GM18499 (cell line): ENCODE data around the gene KRTAP4-6.
"Not testable (repeated sequence)": the region's sequence is repeated elsewhere in the genome, so short reads cannot be mapped to it uniquely, and the experiment has no call there.

ENCODE experiments used
- ATAC-seq: cut with Tn5 transposase; IDR thresholded peaks from one replicate; pipeline ENCODE4 v1.9.1; 2021; ENCODE audit warnings: moderate number of reproducible peaks; ENCODE audit not compliant: insufficient read depth, unreplicated experiment

Gene KRTAP4-6

DNA sequence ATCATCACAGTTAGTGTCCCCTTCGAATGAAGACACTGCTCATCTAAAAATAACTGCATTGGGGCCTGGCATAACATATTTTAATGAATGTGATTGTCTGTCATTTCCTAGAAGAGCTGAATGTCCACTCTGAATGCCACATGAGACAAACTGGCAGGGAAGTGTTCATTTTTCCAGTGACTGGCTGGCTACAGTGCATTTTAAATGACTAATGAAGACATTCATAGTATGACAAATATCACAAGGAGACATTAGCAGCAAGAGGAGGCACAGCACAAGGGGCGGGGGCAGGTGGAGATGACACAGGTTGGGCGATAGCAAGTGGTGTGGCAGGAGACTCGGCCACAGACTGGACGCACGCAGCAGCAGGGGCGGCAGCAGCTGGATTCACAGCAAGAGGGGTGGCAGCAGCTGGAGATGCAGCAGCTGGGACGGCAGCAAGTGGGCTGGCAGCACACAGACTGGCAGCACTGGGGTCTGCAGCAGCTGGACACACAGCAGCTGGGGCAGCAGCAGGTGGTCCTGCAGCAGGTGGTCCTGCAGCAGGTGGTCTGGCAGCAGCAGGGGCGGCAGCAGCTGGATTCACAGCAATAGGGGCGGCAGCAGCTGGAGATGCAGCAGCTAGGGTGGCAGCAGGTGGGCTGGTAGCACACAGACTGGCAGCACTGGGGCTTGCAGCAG, 8.8 kb upstream of the KRTAP4-6 start:
- not testable (repeated sequence) for ATAC-seq

- ATAC-seq = no peak
These were observed 7.3 kb upstream of the KRTAP4-6 start for GRCh38 chr17:41147531-41148204.

- ATAC-seq = no peak
These were observed 4.9 kb upstream of the KRTAP4-6 start for GRCh38 chr17:41145261-41145660.

DNA sequence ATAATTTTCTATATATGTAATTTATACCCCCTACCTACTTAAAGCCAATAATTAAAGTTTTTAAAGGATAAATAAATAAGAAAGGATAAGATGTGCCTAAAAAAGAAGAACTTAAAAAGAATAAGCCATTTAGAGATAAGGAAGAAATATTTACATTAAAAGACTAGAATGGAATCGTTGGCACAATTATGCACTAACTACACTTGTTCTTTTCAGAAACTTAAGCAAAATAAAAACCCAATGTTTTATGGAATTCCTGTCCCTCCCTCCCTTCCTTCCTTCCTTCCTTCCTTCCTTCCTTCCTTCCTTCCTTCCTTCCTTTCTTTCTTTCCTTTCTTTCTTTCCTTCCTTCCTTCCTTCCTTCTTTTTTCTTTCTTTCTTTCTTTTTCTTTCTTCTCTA, 4.5 kb upstream of the KRTAP4-6 start:
- ATAC-seq = no peak

GRCh38 chr17:41141361-41141760, 1.0 kb upstream of the KRTAP4-6 start:
- no peak for ATAC-seq

GRCh38 chr17:41139865-41140264, 479 bp downstream of the KRTAP4-6 start:
- ATAC-seq = not testable (repeated sequence)

DNA sequence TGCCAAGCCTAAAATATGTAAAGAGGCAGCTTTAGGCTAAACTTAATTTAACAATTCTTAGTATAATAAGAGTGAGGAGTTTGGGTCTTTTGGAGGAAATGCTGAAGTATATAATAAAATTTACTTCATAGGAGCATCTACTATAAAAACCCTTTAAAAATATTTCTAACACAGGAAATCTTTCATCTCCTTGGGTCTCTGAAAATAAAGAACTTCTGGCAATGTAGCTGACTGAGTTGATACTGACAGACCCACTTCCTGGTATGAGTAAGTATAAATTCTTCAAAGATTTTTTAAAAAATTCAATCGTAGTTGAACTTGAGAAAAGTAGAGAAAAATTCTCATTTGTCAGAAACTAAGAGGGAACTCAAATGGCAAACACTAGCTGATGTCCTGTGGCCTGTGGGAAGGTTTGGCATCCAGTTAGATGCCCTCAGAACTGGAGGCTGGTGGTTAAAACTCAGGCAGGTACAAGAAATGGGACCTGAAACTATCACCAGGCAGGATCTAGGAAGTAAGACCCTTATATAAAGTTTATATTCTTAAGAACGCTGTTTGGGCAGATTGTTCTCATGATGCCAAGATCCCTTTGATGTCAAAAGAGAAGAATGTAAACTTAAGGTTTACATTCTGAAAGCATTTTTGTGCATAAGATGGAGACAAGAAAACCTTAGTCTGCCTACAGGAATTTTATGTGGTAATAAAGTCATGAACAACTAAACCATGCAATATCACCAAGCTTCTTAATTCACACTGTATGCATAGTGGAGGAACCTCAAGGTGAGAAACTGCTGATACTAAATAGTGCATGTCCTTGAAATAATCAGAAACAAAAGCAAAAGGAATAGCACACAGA, 6.2 kb downstream of the KRTAP4-6 start:
- no peak for ATAC-seq

DNA sequence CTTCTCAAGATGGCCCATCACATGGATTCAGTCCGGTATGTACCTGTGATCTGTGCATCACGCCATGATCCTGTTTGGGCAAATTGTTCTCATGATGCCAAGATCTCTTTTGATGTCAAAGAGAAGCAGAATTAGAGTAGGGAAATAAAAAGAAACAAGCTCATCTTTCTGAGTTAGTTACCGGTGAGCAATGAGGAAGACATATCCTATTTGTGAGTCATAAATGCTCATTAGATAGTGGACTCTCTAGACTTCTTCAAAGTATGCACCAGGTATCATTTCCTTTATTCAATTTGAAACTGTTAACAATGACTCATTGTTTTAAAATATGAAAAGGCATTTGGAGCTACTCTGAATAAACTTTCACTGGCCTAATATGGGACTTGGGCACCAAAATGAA, 8.4 kb downstream of the KRTAP4-6 start:
- no peak for ATAC-seq

GRCh38 chr17:41127371-41127770, 13.0 kb downstream of the KRTAP4-6 start:
- no peak for ATAC-seq

GRCh38 chr17:41126412-41126811, 13.9 kb downstream of the KRTAP4-6 start:
- ATAC-seq = no peak

- no peak for ATAC-seq
These were observed 15.3 kb downstream of the KRTAP4-6 start for GRCh38 chr17:41125064-41125463.

- ATAC-seq = not testable (repeated sequence)
These were observed 16.4 kb downstream of the KRTAP4-6 start, which contains the start of gene KRTAP4-12 for GRCh38 chr17:41123991-41124371. KRTAP4-12 (minus strand) TSS chr17:41124182; CDS start chr17:41124122, 60 bp downstream.

- ATAC-seq = not testable (repeated sequence)
These were observed 16.9 kb downstream of the KRTAP4-6 start for GRCh38 chr17:41123292-41123990.

GRCh38 chr17:41121742-41122141, 18.6 kb downstream of the KRTAP4-6 start:
- ATAC-seq = no peak

DNA sequence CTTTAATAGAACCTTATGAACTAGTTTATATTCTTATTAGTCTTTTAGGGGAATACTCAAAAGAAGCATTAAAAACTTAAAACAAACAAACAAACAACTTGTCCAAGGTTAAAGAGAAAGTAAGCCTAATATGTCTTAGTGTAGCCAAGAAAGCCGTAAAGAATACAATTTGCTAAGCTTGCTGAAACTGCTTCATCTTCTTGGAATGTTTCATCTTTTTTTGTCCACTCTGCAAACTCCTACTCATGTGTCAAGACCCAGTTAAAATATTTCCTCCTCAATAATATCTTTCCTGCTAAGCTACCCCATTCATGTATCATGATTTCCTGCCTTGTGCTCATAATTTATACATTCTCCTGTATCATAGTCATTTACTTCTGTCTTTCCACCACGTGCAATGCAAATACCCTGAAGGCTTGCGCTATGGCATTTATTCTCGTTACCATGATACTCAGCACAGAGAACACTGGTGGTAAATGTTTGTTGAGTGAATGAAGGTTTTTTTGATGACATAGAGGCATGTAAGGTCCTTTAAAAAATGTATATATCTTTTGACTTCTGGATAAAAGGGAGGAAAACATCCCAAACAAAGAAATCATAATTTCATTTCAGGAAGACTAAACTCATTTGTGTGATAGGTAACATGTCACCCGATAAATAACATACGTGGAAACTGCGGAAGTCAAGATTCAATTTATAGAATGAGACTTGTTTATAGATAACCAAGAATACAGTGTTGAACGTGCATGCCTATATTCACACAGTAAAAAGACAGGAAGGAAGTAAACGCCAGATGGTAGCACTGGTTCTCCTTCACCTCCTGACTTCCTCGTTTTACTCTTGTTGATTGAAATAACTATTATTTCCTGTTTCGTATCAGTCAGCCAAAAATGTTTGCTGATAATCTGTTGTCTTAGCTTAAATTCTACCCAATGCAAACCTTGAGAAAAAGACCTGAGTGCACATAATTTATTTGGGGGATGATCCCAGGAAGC, 20.4 kb downstream of the KRTAP4-6 start:
- not testable (repeated sequence) for ATAC-seq

GRCh38 chr17:41118721-41119120, 21.6 kb downstream of the KRTAP4-6 start:
- ATAC-seq = no peak

- ATAC-seq = not testable (repeated sequence)
These were observed 22.4 kb downstream of the KRTAP4-6 start, which contains the start of gene KRTAP4-11 for GRCh38 chr17:41117846-41118386. KRTAP4-11 (minus strand) TSS chr17:41118373; CDS start chr17:41118315, 58 bp downstream.

DNA sequence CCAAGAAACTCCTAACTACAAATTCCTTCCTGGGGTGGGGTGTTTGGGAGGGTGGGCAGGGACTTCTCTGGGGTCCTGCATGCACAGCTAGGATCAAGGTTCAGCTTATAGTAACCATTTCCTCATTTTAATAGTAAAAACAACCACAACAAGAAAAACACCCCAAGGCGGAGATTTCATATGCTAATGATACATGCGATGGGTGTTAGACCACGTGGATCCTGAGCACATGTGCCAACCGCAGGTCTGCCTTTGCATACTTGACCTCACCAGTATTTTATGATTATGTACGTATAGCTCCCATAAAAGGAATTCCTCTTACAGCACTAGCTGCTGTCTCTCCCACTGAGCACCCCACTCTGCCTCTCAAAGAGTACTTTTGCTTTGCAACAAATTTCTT, 24.0 kb downstream of the KRTAP4-6 start:
- ATAC-seq = no peak
